OCI-LY3 (cell line): ENCODE results near the gene STEEP1.

Experiments used
- H2AFZ ChIP-seq: fragments of 200-600, 300-600 bp; shearing (Covaris generic); 2 replicates; pipeline ENCODE4 v1.6.0; 2014; ENCODE audit warnings: antibody characterized with exemption, low read depth, low read length
- H3K27ac ChIP-seq: fragments of 200-600, 300-600 bp; sonication (generic); 2 replicates; pipeline ENCODE4 v1.5.1; 2014; ENCODE audit warnings: mild to moderate bottlenecking, low read length, moderate library complexity, mixed read lengths
- H3K27me3 ChIP-seq: fragments of 200-600, 300-600 bp; sonication (generic); 2 replicates; pipeline ENCODE4 v1.6.1; 2014; ENCODE audit warnings: low read depth, low read length, mixed read lengths
- H3K36me3 ChIP-seq: fragments of 200-600, 300-600 bp; sonication (generic); replicated peaks from 2 replicates; pipeline ENCODE3; 2014; ENCODE audit warnings: low read depth, low read length, mixed read lengths
- H3K4me1 ChIP-seq: fragments of 300-600, 200-600 bp; sonication (generic); 2 replicates; pipeline ENCODE4 v1.6.1; 2014; ENCODE audit warnings: low read length, mixed read lengths
- H3K4me2 ChIP-seq: fragments of 200-600, 300-600 bp; sonication (generic); 2 replicates; pipeline ENCODE4 v1.6.1; 2014; ENCODE audit warnings: low read length, mixed read lengths
- H3K4me3 ChIP-seq: fragments of 300-600, 200-600 bp; sonication (generic); 2 replicates; pipeline ENCODE4 v1.5.1; 2014; ENCODE audit warnings: antibody characterized with exemption, mild to moderate bottlenecking, low read length, moderate library complexity
- H3K79me2 ChIP-seq: fragments of 300-600, 200-600 bp; shearing (Covaris generic); 2 replicates; pipeline ENCODE4 v1.6.1; 2014; ENCODE audit warnings: mild to moderate bottlenecking, low read length, mixed read lengths
- H3K9ac ChIP-seq: fragments of 300-600, 200-600 bp; shearing (Covaris generic); 2 replicates; pipeline ENCODE4 v1.6.0; 2014; ENCODE audit warnings: mild to moderate bottlenecking, low read length, moderate library complexity
- H3K9me3 ChIP-seq: fragments of 200-600, 300-600 bp; shearing (Covaris generic); 2 replicates; pipeline ENCODE4 v1.6.1; 2014; ENCODE audit warnings: low read length, mixed read lengths; ENCODE audit not compliant: insufficient read depth
- H4K20me1 ChIP-seq: fragments of 200-600, 300-600 bp; sonication (generic); 2 replicates; pipeline ENCODE4 v1.6.1; 2016; ENCODE audit warnings: low read length, mixed read lengths; ENCODE audit not compliant: insufficient read depth
- CTCF ChIP-seq: fragments of 200-600, 300-600 bp; sonication (generic); IDR thresholded peaks from 2 replicates; pipeline ENCODE4 v1.5.1; 2014; ENCODE audit warnings: antibody characterized with exemption, low read length, low read depth
- EZH2phosphoT487 ChIP-seq: fragments of 200-600 bp; shearing (Covaris generic); IDR thresholded peaks from 2 replicates; pipeline ENCODE4 v1.6.1; 2018; ENCODE audit warnings: antibody characterized with exemption, mixed run types, low read depth

The STEEP1 gene

GRCh38 chrX:119541188-119541587 is 24.0 kb downstream of the STEEP1 start:
- Histone ChIP-seq H4K20me1 (no peaks in the 10 kb centered on the region), H3K4me1 (no peaks in the 10 kb centered on the region), H3K4me3 (no peak overlapping the region), H3K27me3 (no peaks in the 10 kb centered on the region), H2AFZ (no peak overlapping the region), H3K4me2 (no peak overlapping the region), H3K27ac (no peak overlapping the region), H3K36me3 (no peaks in the 10 kb centered on the region), H3K79me2 (no peaks in the 10 kb centered on the region), H3K9ac (no peak overlapping the region), H3K9me3 (no peaks in the 10 kb centered on the region)
- TF ChIP-seq EZH2phosphoT487 (no peak), CTCF (no peak)

- no peaks in the 10 kb centered on the region for H3K36me3 ChIP-seq
- H3K4me1 ChIP-seq, result no peaks in the 10 kb centered on the region
- no peaks in the 10 kb centered on the region for H3K9me3 ChIP-seq
- H3K27me3 ChIP-seq, result no peaks in the 10 kb centered on the region
- no peaks in the 10 kb centered on the region for H4K20me1 ChIP-seq
- peak; percentile 27; the same call in 1 of the 2 replicates for TF ChIP-seq CTCF
- no peak for TF ChIP-seq EZH2phosphoT487
- H3K9ac ChIP-seq, result no peak overlapping the region
- H3K4me3 ChIP-seq, result no peak overlapping the region
- no peak overlapping the region for H3K27ac ChIP-seq
- H3K4me2 ChIP-seq, result no peak overlapping the region
- H3K79me2 ChIP-seq, result no peaks in the 10 kb centered on the region
- H2AFZ ChIP-seq, result no peak overlapping the region
These were observed 25.3 kb downstream of the STEEP1 start for GRCh38 chrX:119539872-119540271.

DNA sequence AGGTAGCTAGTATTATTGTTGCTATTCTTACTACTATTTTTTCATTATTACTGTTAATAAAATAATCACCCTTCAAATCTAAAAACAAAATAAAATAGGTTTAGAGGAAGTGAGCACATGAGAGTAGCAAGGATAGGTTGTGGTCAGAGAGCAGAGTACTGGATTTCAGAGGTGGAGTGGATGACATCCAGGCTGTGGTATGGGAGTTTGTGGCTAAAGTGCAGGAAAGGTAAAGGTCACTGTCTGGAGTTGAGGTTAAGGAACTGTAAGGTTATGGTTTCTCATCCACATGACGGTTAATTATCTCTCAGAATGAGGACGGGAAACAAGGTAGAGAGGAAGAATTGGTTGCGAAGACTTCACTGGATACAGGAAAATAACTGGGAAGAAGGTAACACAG is 27.7 kb downstream of the STEEP1 start:
- TF ChIP-seq CTCF, result no peak
- Histone ChIP-seq H3K36me3 (no peaks in the 10 kb centered on the region), H3K9me3 (no peaks in the 10 kb centered on the region), H3K4me3 (no peak overlapping the region), H3K4me1 (no peaks in the 10 kb centered on the region), H2AFZ (no peak overlapping the region), H3K79me2 (no peaks in the 10 kb centered on the region), H3K27ac (no peak overlapping the region), H4K20me1 (no peaks in the 10 kb centered on the region), H3K9ac (no peak overlapping the region), H3K27me3 (no peaks in the 10 kb centered on the region), H3K4me2 (no peak overlapping the region)

GRCh38 chrX:119529345-119530276 is 35.6 kb downstream of the STEEP1 start:
- Histone ChIP-seq H3K9ac (no peak overlapping the region), H3K4me3 (no peak overlapping the region), H3K27ac (no peak overlapping the region), H3K27me3 (no peaks in the 10 kb centered on the region), H3K36me3 (no peaks in the 10 kb centered on the region), H3K79me2 (no peaks in the 10 kb centered on the region), H4K20me1 (no peaks in the 10 kb centered on the region), H3K4me2 (peak overlapping the region; percentile 42; the same call in 1 of the 2 replicates), H2AFZ (no peak overlapping the region), H3K4me1 (peaks cover 10% of the 10 kb centered on the region), H3K9me3 (no peaks in the 10 kb centered on the region)
- no peak for TF ChIP-seq EZH2phosphoT487
- TF ChIP-seq CTCF, result no peak
